ENCODE results near the gene UPF2.

DNA sequence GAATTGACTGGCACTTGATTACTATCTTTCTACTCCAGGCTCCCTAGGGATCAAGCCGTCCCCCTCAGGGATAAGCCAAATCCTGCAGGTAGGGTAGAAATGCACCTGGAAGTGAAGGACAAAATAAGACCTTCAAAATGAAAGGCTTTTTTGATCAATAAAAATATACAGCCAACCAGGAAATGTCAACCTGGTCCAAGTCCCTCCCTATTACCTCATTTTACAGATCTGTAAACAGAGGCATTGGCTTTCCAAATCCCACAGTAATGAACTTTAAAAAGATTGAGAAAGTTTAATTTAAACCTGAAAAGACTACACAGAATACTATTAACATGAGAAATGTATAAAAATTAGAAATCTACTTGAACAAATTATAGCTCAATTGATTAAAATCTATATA is 53.7 kb downstream of the UPF2 start:
- TF ChIP-seq, protein P1, sequence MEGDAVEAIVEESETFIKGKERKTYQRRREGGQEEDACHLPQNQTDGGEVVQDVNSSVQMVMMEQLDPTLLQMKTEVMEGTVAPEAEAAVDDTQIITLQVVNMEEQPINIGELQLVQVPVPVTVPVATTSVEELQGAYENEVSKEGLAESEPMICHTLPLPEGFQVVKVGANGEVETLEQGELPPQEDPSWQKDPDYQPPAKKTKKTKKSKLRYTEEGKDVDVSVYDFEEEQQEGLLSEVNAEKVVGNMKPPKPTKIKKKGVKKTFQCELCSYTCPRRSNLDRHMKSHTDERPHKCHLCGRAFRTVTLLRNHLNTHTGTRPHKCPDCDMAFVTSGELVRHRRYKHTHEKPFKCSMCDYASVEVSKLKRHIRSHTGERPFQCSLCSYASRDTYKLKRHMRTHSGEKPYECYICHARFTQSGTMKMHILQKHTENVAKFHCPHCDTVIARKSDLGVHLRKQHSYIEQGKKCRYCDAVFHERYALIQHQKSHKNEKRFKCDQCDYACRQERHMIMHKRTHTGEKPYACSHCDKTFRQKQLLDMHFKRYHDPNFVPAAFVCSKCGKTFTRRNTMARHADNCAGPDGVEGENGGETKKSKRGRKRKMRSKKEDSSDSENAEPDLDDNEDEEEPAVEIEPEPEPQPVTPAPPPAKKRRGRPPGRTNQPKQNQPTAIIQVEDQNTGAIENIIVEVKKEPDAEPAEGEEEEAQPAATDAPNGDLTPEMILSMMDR (IDR thresholded peaks at IDR 0.05): no peak
- no peak for TF ChIP-seq POLR2A (IDR thresholded peaks at IDR 0.05)

Measured in transverse colon (tissue), 3 donors.